Activated T-cell treated with anti-CD3 and anti-CD28 coated beads, Interleukin-2, amount 50 U/mL, for 4 hours (primary cell): Measurements from ENCODE around the gene SLCO4A1. TPM values are rescaled to one million over a fixed set of nuclear protein-coding genes. Genes with fewer than 3 reads are reported as not detected.

ENCODE experiments used
- total RNA-seq, 3 donors: library from RNA; stranded (reverse); gene quantifications; one replicate each; pipeline ENCODE4 v1.2.1, GENCODE V29; 2021

The SLCO4A1 gene
- total RNA-seq, 3 donors from 2014 or later: 36.5 to 49.3 (median 48.2) TPM

Other genes with a start within 250 kb of the SLCO4A1 start
- gene CABLES2, start 235.2 kb upstream of the SLCO4A1 start, total RNA-seq: 1 to 10 TPM; 6.1 to 7.9 (median 6.9) TPM
- gene RBBP8NL, start 215.0 kb upstream of the SLCO4A1 start, total RNA-seq: not detected
- not detected for gene GATA5, start 166.5 kb upstream of the SLCO4A1 start, total RNA-seq
- under 1 TPM in 1 of 3 donors, not detected in 2; 0.08 TPM for gene NTSR1, start 66.3 kb downstream of the SLCO4A1 start, total RNA-seq
- gene MRGBP, start 154.0 kb downstream of the SLCO4A1 start, total RNA-seq: 10 to 100 TPM; 14.5 to 18.3 (median 18.1) TPM
- gene OGFR, start 162.3 kb downstream of the SLCO4A1 start, total RNA-seq: 10 to 100 TPM; 45.8 to 57.9 (median 53.9) TPM
- gene COL9A3, start 174.5 kb downstream of the SLCO4A1 start, total RNA-seq: under 1 TPM; 0.10 to 0.33 (median 0.21) TPM
- gene TCFL5, start 219.3 kb downstream of the SLCO4A1 start, total RNA-seq: 1 to 10 TPM; 4.4 to 4.9 (median 4.5) TPM